Smooth muscle cell (in vitro differentiated cells): ENCODE results near the gene QSOX2. TPM values are rescaled to one million over a fixed set of nuclear protein-coding genes. Genes with fewer than 3 reads are reported as not detected.

Source experiments
- DNase-seq: peaks from one replicate; lab custom pipeline; 2025; ENCODE audit not compliant: unreplicated experiment; lab: John Stamatoyannopoulos, UW
- H2AFZ ChIP-seq: fragments of 200-600 bp; sonication (generic); 2 replicates; pipeline ENCODE4 v1.6.0; 2016; ENCODE audit warnings: antibody characterized with exemption, low read depth, mild to moderate bottlenecking
- H3F3A ChIP-seq: fragments of 200-600 bp; sonication (generic); 2 replicates; pipeline ENCODE4 v1.6.0; 2017; ENCODE audit warnings: antibody characterized with exemption, low read depth
- H3K27ac ChIP-seq: fragments of 200-600 bp; sonication (generic); 2 replicates; pipeline ENCODE4 v1.5.1; 2016; ENCODE audit warnings: low read depth, mild to moderate bottlenecking
- H3K27me3 ChIP-seq: fragments of 200-600 bp; sonication (generic); 2 replicates; pipeline ENCODE4 v1.6.1; 2016; ENCODE audit warnings: low read depth, mild to moderate bottlenecking
- H3K36me3 ChIP-seq: fragments of 200-600 bp; sonication (generic); 2 replicates; pipeline ENCODE4 v1.5.1; 2016; ENCODE audit warnings: low read depth
- H3K4me1 ChIP-seq: fragments of 200-600 bp; sonication (generic); 2 replicates; pipeline ENCODE4 v1.5.1; 2016; ENCODE audit warnings: low read depth
- H3K4me2 ChIP-seq: fragments of 200-600 bp; sonication (generic); 2 replicates; pipeline ENCODE4 v1.6.0; 2016; ENCODE audit warnings: mild to moderate bottlenecking
- H3K4me3 ChIP-seq: fragments of 200-600 bp; sonication (generic); 2 replicates; pipeline ENCODE4 v1.5.1; 2016; ENCODE audit warnings: mild to moderate bottlenecking
- H3K79me2 ChIP-seq: fragments of 200-600 bp; sonication (generic); 2 replicates; pipeline ENCODE4 v1.6.0; 2016; ENCODE audit warnings: low read depth, mild to moderate bottlenecking
- H3K9ac ChIP-seq: fragments of 200-600 bp; sonication (generic); 2 replicates; pipeline ENCODE4 v1.6.0; 2016; ENCODE audit warnings: low read depth
- H3K9me3 ChIP-seq: fragments of 200-600 bp; sonication (generic); replicated peaks from 2 replicates; pipeline ENCODE4 v1.5.1; 2016; ENCODE audit warnings: low read depth
- H4K20me1 ChIP-seq: fragments of 200-600 bp; sonication (generic); 2 replicates; pipeline ENCODE4 v1.6.0; 2016; ENCODE audit warnings: low read depth
- CTCF ChIP-seq: fragments of 200-600 bp; sonication (generic); IDR thresholded peaks from 2 replicates; pipeline ENCODE4 v1.5.1; 2017; ENCODE audit warnings: borderline replicate concordance, mild to moderate bottlenecking, antibody characterized with exemption; ENCODE audit not compliant: insufficient read depth, poor library complexity, severe bottlenecking
- WGBS: methylation state at CpG from one replicate; pipeline ENCODE4 v1.1.7; 2016; ENCODE audit warnings: low lambda C conversion rate; 5-methylcytosine and 5-hydroxymethylcytosine counted together
- polyA plus RNA-seq: library from polyadenylated mRNA; unstranded; fragments of >200 nt; fragmentation: Nextera tagmentation; extraction: Ambion mirVana; gene quantifications from 2 replicates; pipeline ENCODE4 v1.2.1, GENCODE V29; 2016
- total RNA-seq: library from RNA; depleted of rRNA; stranded (reverse); fragments of >200 nt; gene quantifications from 2 replicates; pipeline ENCODE4 v1.2.3, GENCODE V29; 2014

The QSOX2 gene
- total and polyA plus RNA-seq, 2 experiments from 2014 or later = 1.9 to 8.7 TPM

GRCh38 chr9:136265561-136266355 lies 20.1 kb upstream of the QSOX2 start:
- no peak overlapping the region for H3K27ac ChIP-seq
- H3K9ac ChIP-seq = no peak overlapping the region
- no peak for DNase-seq
- H3K9me3 ChIP-seq = no peaks in the 10 kb centered on the region
- WGBS = 90% methylated on average over 17 of the region's 17 CpGs
- no peaks in the 10 kb centered on the region for H3K27me3 ChIP-seq
- no peaks in the 10 kb centered on the region for H3K79me2 ChIP-seq
- no peaks in the 10 kb centered on the region for H3F3A ChIP-seq
- peaks cover 10% of the 10 kb centered on the region for H3K4me1 ChIP-seq
- H3K36me3 ChIP-seq = no peaks in the 10 kb centered on the region
- H2AFZ ChIP-seq = no peak overlapping the region
- no peak overlapping the region for H3K4me2 ChIP-seq
- no peak overlapping the region for H3K4me3 ChIP-seq
- no peak for TF ChIP-seq CTCF
- H4K20me1 ChIP-seq = no peaks in the 10 kb centered on the region

GRCh38 chr9:136264441-136265405 lies 19.1 kb upstream of the QSOX2 start:
- Histone ChIP-seq H2AFZ (no peak overlapping the region), H3K4me2 (no peak overlapping the region), H3K9ac (no peak overlapping the region), H3K36me3 (no peaks in the 10 kb centered on the region), H3K9me3 (no peaks in the 10 kb centered on the region), H3K4me3 (no peak overlapping the region), H3K27me3 (no peaks in the 10 kb centered on the region), H3F3A (no peaks in the 10 kb centered on the region), H3K27ac (no peak overlapping the region), H3K79me2 (no peaks in the 10 kb centered on the region), H3K4me1 (peaks cover 10% of the 10 kb centered on the region), H4K20me1 (no peaks in the 10 kb centered on the region)
- 91% methylated on average over 24 of the region's 24 CpGs for WGBS
- no peak for TF ChIP-seq CTCF
- no peak for DNase-seq

GRCh38 chr9:136264031-136264430 lies 18.4 kb upstream of the QSOX2 start:
- no peak overlapping the region for H3K9ac ChIP-seq
- H3K36me3 ChIP-seq = no peaks in the 10 kb centered on the region
- no peak overlapping the region for H3K27ac ChIP-seq
- DNase-seq = no peak
- no peaks in the 10 kb centered on the region for H4K20me1 ChIP-seq
- H3K4me2 ChIP-seq = no peak overlapping the region
- no peak for TF ChIP-seq CTCF
- no peak overlapping the region for H3K4me3 ChIP-seq
- H2AFZ ChIP-seq = no peak overlapping the region
- no peaks in the 10 kb centered on the region for H3K27me3 ChIP-seq
- no peaks in the 10 kb centered on the region for H3K79me2 ChIP-seq
- no peaks in the 10 kb centered on the region for H3K9me3 ChIP-seq
- H3K4me1 ChIP-seq = peaks cover 10% of the 10 kb centered on the region
- WGBS = 93% methylated on average over 19 of the region's 19 CpGs
- H3F3A ChIP-seq = no peaks in the 10 kb centered on the region
